HepG2 (cell line): Measurements from ENCODE around the gene ERCC6. TPM values are rescaled to one million over a fixed set of nuclear protein-coding genes. Genes with fewer than 3 reads are reported as not detected.

Source experiments
- EEA1 ChIP-seq: sonication (generic); formaldehyde crosslinking; IDR thresholded peaks from 2 replicates; pipeline ENCODE4 v1.5.1; 2020; ENCODE audit warnings: mild to moderate bottlenecking, missing genetic modification reagents, borderline replicate concordance
- FOXP1 ChIP-seq, 2 experiments: fragments of 450-650 bp in 1 of 2; IDR thresholded peaks; 2 replicates each; pipeline ENCODE4 v1.6.1; 2017 to 2018; ENCODE audit warnings: antibody characterized with exemption in 1 of 2
- HDAC1 ChIP-seq: sonication (generic); formaldehyde crosslinking; IDR thresholded peaks from 2 replicates; pipeline ENCODE4 v1.5.1; 2020; ENCODE audit warnings: mild to moderate bottlenecking, missing genetic modification reagents
- HOXA9 ChIP-seq: sonication (generic); formaldehyde crosslinking; IDR thresholded peaks from 2 replicates; pipeline ENCODE4 v1.8.1; 2022; ENCODE audit warnings: missing genetic modification reagents, mild to moderate bottlenecking, moderate library complexity, borderline replicate concordance
- JUND ChIP-seq: sonication (generic); formaldehyde crosslinking; IDR thresholded peaks from 2 replicates; pipeline ENCODE4 v1.8.0; 2022; ENCODE audit warnings: mild to moderate bottlenecking, missing genetic modification reagents
- KDM1A ChIP-seq: IDR thresholded peaks from 2 replicates; pipeline ENCODE4 v1.6.1; 2016; ENCODE audit warnings: missing compliant biosample characterization
- PRDM4 ChIP-seq: sonication (generic); formaldehyde crosslinking; IDR thresholded peaks from 2 replicates; pipeline ENCODE4 v1.9.0; 2021; ENCODE audit warnings: missing genetic modification reagents, borderline replicate concordance
- RBM22 ChIP-seq: fragments of 200-400 bp; formaldehyde crosslinking; optimal IDR thresholded peaks from 2 replicates; pipeline ENCODE3; 2017; ENCODE audit warnings: mild to moderate bottlenecking, low read length, moderate library complexity
- SALL1 ChIP-seq: sonication (generic); formaldehyde crosslinking; IDR thresholded peaks from 2 replicates; pipeline ENCODE4 v1.8.0; 2022; ENCODE audit warnings: mild to moderate bottlenecking, missing genetic modification reagents
- SPEN ChIP-seq: sonication (generic); formaldehyde crosslinking; IDR thresholded peaks from 2 replicates; pipeline ENCODE4 v1.5.1; 2020; ENCODE audit warnings: low read depth, mild to moderate bottlenecking, missing genetic modification reagents
- SSRP1 ChIP-seq: IDR thresholded peaks from 2 replicates; pipeline ENCODE4 v1.6.1; 2016; ENCODE audit warnings: control low read depth
- ZFAT ChIP-seq: sonication (generic); formaldehyde crosslinking; conservative IDR thresholded peaks from 2 replicates; pipeline ENCODE4 v1.8.1; 2023; ENCODE audit warnings: missing genetic modification reagents, inconsistent platforms
- ZNF292 ChIP-seq: sonication (generic); formaldehyde crosslinking; IDR thresholded peaks from 2 replicates; pipeline ENCODE4 v1.8.1; 2022; ENCODE audit warnings: mild to moderate bottlenecking, low read depth, missing genetic modification reagents, borderline replicate concordance
- ZNF33B ChIP-seq: sonication (generic); formaldehyde crosslinking; IDR thresholded peaks from 2 replicates; pipeline ENCODE4 v1.5.1; 2020; ENCODE audit warnings: mild to moderate bottlenecking, missing genetic modification reagents
- ZNF367 ChIP-seq: sonication (generic); formaldehyde crosslinking; IDR thresholded peaks from 2 replicates; pipeline ENCODE4 v1.4.0; 2020; ENCODE audit warnings: missing genetic modification reagents, borderline replicate concordance
- ZSCAN21 ChIP-seq: sonication (generic); formaldehyde crosslinking; IDR thresholded peaks from 2 replicates; pipeline ENCODE4 v1.8.0; 2022; ENCODE audit warnings: mild to moderate bottlenecking, missing genetic modification reagents, moderate library complexity, borderline replicate concordance
- ZSCAN29 ChIP-seq: sonication (generic); formaldehyde crosslinking; conservative IDR thresholded peaks from 2 replicates; pipeline ENCODE4 v1.4.0; 2020; ENCODE audit warnings: mild to moderate bottlenecking, missing genetic modification reagents
- polyA plus RNA-seq, 8 experiments: library from polyadenylated mRNA; depleted of rRNA in 3 of 8; stranded (reverse) in 7 of 8; unstranded in 1 of 8; fragments of >200 nt; fragmentation: Illumina TruSeq in 4 of 8; extraction: Trizol in 4 of 8; gene quantifications; 2 replicates each; pipeline versions ENCODE4 v1.2.1 to v1.2.3, GENCODE V29; 2011 to 2016; ENCODE audit warnings: low read depth in 4 of 8, missing spikeins in 1 of 8, mixed read lengths in 1 of 8; ENCODE audit not compliant: insufficient read depth in 1 of 8
- total RNA-seq, 5 experiments: library from RNA; depleted of rRNA; stranded (reverse); fragments of >200 nt; fragmentation: Illumina TruSeq; extraction: Trizol; gene quantifications; 2 replicates each; pipeline ENCODE4 v1.2.3, GENCODE V29; 2016; ENCODE audit warnings: low read depth in 1 of 5
- TF ChIP-seq, protein P1 (sequence below): sonication (generic); formaldehyde crosslinking; IDR thresholded peaks from 2 replicates; pipeline ENCODE4 v1.9.0; 2021; ENCODE audit warnings: mild to moderate bottlenecking, missing genetic modification reagents
- TF ChIP-seq, protein P2 (sequence below): IDR thresholded peaks from 2 replicates; pipeline ENCODE4 v1.6.1; 2016; ENCODE audit warnings: missing biosample characterization, missing genetic modification reagents, low read depth

The ERCC6 gene
- total and polyA plus RNA-seq, 2 of the 13 experiments (the other 11 are each of a cell fraction or from before 2014, with no cell fraction given): 5.1 to 9.8 TPM

- TF ChIP-seq SPEN (CRISPR knock-in tag) (peak; percentile 77), PRDM4 (CRISPR knock-in tag) (no peak), ZNF33B (CRISPR knock-in tag) (peak; percentile 52; the same call in 1 of the 2 replicates), JUND (CRISPR knock-in tag) (no peak), SALL1 (CRISPR knock-in tag) (peak; percentile 78), SSRP1 (CRISPR knock-in tag) (no peak), ZSCAN29 (no peak), ZSCAN21 (CRISPR knock-in tag) (no peak; the same call in 1 of the 2 replicates), RBM22 (no peak), ZNF367 (CRISPR knock-in tag) (no peak), ZFAT (CRISPR knock-in tag) (no peak; the same call in 1 of the 2 replicates), ZNF292 (CRISPR knock-in tag) (no peak; the same call in 1 of the 2 replicates), HOXA9 (no peak), EEA1 (CRISPR knock-in tag) (peak; percentile 49; the same call in 1 of the 2 replicates), HDAC1 (CRISPR knock-in tag) (peak; percentile 64), KDM1A (CRISPR knock-in tag) (no peak), FOXP1 (IDR thresholded peaks at IDR 0.05) (no peak), FOXP1 (CRISPR knock-in tag; IDR thresholded peaks at IDR 0.05) (no peak)
- TF ChIP-seq, protein P1, sequence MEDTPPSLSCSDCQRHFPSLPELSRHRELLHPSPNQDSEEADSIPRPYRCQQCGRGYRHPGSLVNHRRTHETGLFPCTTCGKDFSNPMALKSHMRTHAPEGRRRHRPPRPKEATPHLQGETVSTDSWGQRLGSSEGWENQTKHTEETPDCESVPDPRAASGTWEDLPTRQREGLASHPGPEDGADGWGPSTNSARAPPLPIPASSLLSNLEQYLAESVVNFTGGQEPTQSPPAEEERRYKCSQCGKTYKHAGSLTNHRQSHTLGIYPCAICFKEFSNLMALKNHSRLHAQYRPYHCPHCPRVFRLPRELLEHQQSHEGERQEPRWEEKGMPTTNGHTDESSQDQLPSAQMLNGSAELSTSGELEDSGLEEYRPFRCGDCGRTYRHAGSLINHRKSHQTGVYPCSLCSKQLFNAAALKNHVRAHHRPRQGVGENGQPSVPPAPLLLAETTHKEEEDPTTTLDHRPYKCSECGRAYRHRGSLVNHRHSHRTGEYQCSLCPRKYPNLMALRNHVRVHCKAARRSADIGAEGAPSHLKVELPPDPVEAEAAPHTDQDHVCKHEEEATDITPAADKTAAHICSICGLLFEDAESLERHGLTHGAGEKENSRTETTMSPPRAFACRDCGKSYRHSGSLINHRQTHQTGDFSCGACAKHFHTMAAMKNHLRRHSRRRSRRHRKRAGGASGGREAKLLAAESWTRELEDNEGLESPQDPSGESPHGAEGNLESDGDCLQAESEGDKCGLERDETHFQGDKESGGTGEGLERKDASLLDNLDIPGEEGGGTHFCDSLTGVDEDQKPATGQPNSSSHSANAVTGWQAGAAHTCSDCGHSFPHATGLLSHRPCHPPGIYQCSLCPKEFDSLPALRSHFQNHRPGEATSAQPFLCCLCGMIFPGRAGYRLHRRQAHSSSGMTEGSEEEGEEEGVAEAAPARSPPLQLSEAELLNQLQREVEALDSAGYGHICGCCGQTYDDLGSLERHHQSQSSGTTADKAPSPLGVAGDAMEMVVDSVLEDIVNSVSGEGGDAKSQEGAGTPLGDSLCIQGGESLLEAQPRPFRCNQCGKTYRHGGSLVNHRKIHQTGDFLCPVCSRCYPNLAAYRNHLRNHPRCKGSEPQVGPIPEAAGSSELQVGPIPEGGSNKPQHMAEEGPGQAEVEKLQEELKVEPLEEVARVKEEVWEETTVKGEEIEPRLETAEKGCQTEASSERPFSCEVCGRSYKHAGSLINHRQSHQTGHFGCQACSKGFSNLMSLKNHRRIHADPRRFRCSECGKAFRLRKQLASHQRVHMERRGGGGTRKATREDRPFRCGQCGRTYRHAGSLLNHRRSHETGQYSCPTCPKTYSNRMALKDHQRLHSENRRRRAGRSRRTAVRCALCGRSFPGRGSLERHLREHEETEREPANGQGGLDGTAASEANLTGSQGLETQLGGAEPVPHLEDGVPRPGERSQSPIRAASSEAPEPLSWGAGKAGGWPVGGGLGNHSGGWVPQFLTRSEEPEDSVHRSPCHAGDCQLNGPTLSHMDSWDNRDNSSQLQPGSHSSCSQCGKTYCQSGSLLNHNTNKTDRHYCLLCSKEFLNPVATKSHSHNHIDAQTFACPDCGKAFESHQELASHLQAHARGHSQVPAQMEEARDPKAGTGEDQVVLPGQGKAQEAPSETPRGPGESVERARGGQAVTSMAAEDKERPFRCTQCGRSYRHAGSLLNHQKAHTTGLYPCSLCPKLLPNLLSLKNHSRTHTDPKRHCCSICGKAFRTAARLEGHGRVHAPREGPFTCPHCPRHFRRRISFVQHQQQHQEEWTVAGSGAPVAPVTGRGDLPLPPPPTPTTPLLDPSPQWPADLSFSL (CRISPR knock-in tag): no peak
- TF ChIP-seq, protein P2, sequence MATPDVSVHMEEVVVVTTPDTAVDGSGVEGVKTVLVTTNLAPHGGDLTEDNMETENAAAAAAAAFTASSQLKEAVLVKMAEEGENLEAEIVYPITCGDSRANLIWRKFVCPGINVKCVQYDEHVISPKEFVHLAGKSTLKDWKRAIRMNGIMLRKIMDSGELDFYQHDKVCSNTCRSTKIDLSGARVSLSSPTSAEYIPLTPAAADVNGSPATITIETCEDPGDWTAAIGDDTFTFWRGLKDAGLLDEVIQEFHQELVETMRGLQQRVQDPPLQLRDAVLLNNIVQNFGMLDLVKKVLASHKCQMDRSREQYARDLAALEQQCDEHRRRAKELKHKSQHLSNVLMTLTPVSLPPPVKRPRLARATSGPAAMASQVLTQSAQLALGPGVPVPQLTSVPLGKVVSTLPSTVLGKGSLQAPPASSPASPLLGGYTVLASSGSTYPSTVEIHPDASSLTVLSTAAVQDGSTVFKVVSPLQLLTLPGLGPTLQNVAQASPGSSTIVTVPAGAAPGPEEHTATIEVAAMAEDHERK: no peak
These were observed at the start of gene ERCC6 (continued) for GRCh38 chr10:49538381-49539319.
